ENCODE data around the gene TMEM81.

Gene TMEM81

DNA sequence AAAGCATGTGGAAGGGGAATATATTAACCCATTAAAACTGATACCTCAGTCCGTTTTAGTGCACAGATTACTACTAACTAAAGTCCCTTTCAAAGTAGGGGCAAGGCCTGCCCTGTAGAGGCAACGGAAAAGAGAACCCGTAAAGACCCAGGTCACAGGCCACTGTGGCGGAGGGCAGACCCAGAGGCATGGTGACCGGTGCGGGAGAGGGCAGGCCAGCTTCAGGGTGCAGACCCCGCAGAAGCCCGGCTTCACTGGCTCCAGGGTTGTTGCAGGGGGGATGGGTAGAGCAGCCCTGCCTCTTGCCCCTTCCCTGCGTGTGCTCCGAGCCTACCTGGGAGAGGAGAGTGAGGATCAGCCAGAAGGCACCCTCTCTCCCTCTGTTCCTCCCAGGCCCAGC, 23.5 kb downstream of the TMEM81 start:
- Histone ChIP-seq H3K4me1 (ENCODE audit: insufficient read depth, low read length) (peaks cover 4% of the 10 kb centered on the region), H3K36me3 (ENCODE audit: insufficient read depth, low read length) (no peaks in the 10 kb centered on the region), H3K79me2 (ENCODE audit: insufficient read depth, low read length) (no peaks in the 10 kb centered on the region), H3K9me3 (ENCODE audit: insufficient read depth, low read length, severe bottlenecking) (no peaks in the 10 kb centered on the region), H3K27me3 (ENCODE audit: insufficient read depth, low read length, poor library complexity) (no peaks in the 10 kb centered on the region), H4K20me1 (ENCODE audit: insufficient read depth, low read length) (peaks cover 2% of the 10 kb centered on the region), H3K27ac (ENCODE audit: low read length) (no peak overlapping the region), H3K9ac (ENCODE audit: low read depth, low read length) (no peak overlapping the region), H3K4me2 (ENCODE audit: insufficient read depth, low read length) (no peak overlapping the region), H3K4me3 (ENCODE audit: low read depth in 1 of 2, low read length in 2 of 2) (no peak overlapping the region), H2AFZ (ENCODE audit: low read depth, low read length) (no peak overlapping the region)
- no peak for DNase-seq
- ATAC-seq (ENCODE audit: insufficient read depth, low read depth), result no peak
- TF ChIP-seq EZH2 (IDR thresholded peaks at IDR 0.05; ENCODE audit: borderline replicate concordance, low read depth, low read length, severe bottlenecking) (no peak), CTCF (IDR thresholded peaks at IDR 0.05; ENCODE audit: borderline replicate concordance, extremely low read depth, low read length, poor library complexity, severe bottlenecking) (no peak)

- DNase-seq, result no peak
- TF ChIP-seq EZH2 (IDR thresholded peaks at IDR 0.05; ENCODE audit: borderline replicate concordance, low read depth, low read length, severe bottlenecking), result no peak
- TF ChIP-seq CTCF (IDR thresholded peaks at IDR 0.05; ENCODE audit: borderline replicate concordance, extremely low read depth, low read length, poor library complexity, severe bottlenecking), result no peak
- no peaks in the 10 kb centered on the region for H3K36me3 ChIP-seq (ENCODE audit: insufficient read depth, low read length)
- no peak overlapping the region for H3K4me2 ChIP-seq (ENCODE audit: insufficient read depth, low read length)
- H3K9me3 ChIP-seq (ENCODE audit: insufficient read depth, low read length, severe bottlenecking), result no peaks in the 10 kb centered on the region
- H2AFZ ChIP-seq (ENCODE audit: low read depth, low read length), result no peak overlapping the region
- no peaks in the 10 kb centered on the region for H3K79me2 ChIP-seq (ENCODE audit: insufficient read depth, low read length)
- peaks cover 4% of the 10 kb centered on the region for H3K4me1 ChIP-seq (ENCODE audit: insufficient read depth, low read length)
- peaks cover 4% of the 10 kb centered on the region for H3K27me3 ChIP-seq (ENCODE audit: insufficient read depth, low read length, poor library complexity)
- no peak for ATAC-seq (ENCODE audit: insufficient read depth, low read depth)
- H3K27ac ChIP-seq (ENCODE audit: low read length), result no peak overlapping the region
- H3K9ac ChIP-seq (ENCODE audit: low read depth, low read length), result no peak overlapping the region
- peaks cover 5% of the 10 kb centered on the region for H4K20me1 ChIP-seq (ENCODE audit: insufficient read depth, low read length)
- no peak overlapping the region for H3K4me3 ChIP-seq (ENCODE audit: low read depth in 1 of 2, low read length in 2 of 2)
Observed at GRCh38 chr1:205059660-205060059, 24.6 kb downstream of the TMEM81 start.

DNA sequence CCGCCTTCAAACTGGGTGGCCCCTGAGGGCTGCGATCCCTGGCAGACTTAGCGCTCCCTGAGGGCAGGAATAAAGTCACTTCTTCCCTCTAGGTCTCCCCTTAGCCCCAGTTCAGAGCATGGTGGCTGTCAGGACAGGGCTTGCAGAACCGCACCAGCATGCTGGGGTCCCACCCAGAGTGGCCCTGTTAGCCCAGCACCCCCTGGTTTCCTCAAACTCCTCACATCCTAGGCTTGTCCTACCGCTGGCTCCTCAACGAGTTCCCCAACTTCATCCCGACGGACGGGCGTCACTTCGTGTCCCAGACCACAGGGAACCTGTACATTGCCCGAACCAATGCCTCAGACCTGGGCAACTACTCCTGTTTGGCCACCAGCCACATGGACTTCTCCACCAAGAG, 25.4 kb downstream of the TMEM81 start:
- Histone ChIP-seq H3K9ac (ENCODE audit: low read depth, low read length) (no peak overlapping the region), H3K4me1 (ENCODE audit: insufficient read depth, low read length) (peaks cover 4% of the 10 kb centered on the region), H3K27me3 (ENCODE audit: insufficient read depth, low read length, poor library complexity) (peaks cover 9% of the 10 kb centered on the region), H3K9me3 (ENCODE audit: insufficient read depth, low read length, severe bottlenecking) (no peaks in the 10 kb centered on the region), H3K4me2 (ENCODE audit: insufficient read depth, low read length) (no peak overlapping the region), H3K27ac (ENCODE audit: low read length) (no peak overlapping the region), H3K36me3 (ENCODE audit: insufficient read depth, low read length) (no peaks in the 10 kb centered on the region), H3K4me3 (ENCODE audit: low read depth in 1 of 2, low read length in 2 of 2) (no peak overlapping the region), H2AFZ (ENCODE audit: low read depth, low read length) (no peak overlapping the region), H4K20me1 (ENCODE audit: insufficient read depth, low read length) (peaks cover 5% of the 10 kb centered on the region), H3K79me2 (ENCODE audit: insufficient read depth, low read length) (no peaks in the 10 kb centered on the region)
- ATAC-seq (ENCODE audit: insufficient read depth, low read depth), result no peak
- DNase-seq, result no peak
- TF ChIP-seq CTCF (IDR thresholded peaks at IDR 0.05; ENCODE audit: borderline replicate concordance, extremely low read depth, low read length, poor library complexity, severe bottlenecking) (no peak), EZH2 (IDR thresholded peaks at IDR 0.05; ENCODE audit: borderline replicate concordance, low read depth, low read length, severe bottlenecking) (no peak)
